Loucy (cell line): ENCODE measurements around the gene PLCL1.

Experiments used
- EZH2phosphoT487 ChIP-seq: fragments of 200-600 bp; IDR thresholded peaks from 2 replicates; pipeline ENCODE4 v1.6.1; 2018; ENCODE audit warnings: antibody characterized with exemption, mild to moderate bottlenecking, moderate library complexity, borderline replicate concordance
- TF ChIP-seq, protein P1 (sequence below): fragments of 200-600 bp; sonication (generic); conservative IDR thresholded peaks from 2 replicates; pipeline ENCODE4 v1.5.1; 2014; ENCODE audit warnings: mild to moderate bottlenecking, antibody characterized with exemption, low read length

DNA sequence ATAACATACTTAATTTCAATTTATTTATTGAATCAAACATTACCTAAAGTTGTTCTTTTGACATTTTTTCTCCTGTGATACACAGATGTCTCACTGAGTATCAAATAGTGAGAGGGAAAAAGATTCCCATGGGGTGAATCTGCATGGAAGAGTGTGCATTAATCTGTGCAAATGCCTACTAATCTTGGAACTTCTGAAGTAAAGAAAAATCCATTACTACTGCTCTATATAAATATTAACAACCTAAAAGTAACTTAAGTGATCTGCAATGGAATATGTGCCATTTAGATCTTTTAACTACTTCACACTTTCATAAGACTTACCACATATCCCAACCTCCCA, 125.5 kb downstream of the PLCL1 start:
- TF ChIP-seq, protein P1, sequence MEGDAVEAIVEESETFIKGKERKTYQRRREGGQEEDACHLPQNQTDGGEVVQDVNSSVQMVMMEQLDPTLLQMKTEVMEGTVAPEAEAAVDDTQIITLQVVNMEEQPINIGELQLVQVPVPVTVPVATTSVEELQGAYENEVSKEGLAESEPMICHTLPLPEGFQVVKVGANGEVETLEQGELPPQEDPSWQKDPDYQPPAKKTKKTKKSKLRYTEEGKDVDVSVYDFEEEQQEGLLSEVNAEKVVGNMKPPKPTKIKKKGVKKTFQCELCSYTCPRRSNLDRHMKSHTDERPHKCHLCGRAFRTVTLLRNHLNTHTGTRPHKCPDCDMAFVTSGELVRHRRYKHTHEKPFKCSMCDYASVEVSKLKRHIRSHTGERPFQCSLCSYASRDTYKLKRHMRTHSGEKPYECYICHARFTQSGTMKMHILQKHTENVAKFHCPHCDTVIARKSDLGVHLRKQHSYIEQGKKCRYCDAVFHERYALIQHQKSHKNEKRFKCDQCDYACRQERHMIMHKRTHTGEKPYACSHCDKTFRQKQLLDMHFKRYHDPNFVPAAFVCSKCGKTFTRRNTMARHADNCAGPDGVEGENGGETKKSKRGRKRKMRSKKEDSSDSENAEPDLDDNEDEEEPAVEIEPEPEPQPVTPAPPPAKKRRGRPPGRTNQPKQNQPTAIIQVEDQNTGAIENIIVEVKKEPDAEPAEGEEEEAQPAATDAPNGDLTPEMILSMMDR: no peak
- no peak for TF ChIP-seq EZH2phosphoT487
